Fibroblast of skin of back (primary cell): Measurements from ENCODE around the gene MBOAT1.
"Not testable (repeated sequence)": the region's sequence is repeated elsewhere in the genome, so short reads cannot be mapped to it uniquely, and the experiment has no call there.

Experiments
- DNase-seq: peaks from one replicate; pipeline ENCODE4 v3.0.0-alpha.2; 2013

Gene MBOAT1

DNA sequence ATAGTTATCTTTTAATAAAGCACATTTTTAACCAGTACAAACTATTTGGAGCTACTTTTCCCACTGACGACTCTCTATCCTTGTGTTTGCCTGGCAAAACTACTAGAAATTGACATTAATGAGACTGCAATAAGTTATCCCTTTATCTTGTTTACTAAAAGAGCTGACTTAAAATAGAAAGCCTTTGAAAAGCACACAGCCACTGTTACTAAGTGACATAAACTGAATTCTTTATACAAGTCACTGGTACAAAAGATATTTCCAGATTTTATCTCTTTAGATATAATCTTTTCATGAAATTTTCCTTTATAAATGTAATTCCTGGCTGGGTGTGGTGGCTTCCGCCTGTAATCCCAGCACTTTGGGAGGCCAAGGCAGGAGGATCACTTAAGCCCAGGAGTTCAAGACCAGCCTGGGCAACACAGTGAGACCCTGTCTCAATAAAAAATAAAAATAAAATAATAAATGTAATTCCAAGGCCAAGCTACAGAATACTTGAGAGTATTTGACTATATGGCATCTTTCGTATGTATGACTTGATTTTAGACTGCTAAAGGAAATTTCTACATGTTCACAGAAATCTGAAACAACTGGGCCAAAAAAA lies 9.5 kb downstream of the MBOAT1 start:
- no peak for DNase-seq

DNA sequence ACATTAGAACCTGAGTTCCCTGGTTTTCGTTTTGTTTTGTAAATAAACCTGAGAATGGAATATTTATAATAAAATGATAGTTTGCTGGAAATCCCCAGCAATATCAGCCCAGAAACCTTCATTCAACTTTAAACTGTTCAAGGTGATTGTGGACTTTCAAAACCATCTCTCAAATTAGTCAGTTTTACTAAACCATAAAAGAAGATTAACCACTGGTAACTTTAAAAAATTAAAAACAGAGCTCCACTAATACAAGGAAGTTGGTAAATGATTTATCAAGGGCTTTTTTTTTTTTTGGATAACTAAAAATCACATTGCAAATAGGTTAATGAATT lies 10.0 kb downstream of the MBOAT1 start:
- DNase-seq = no peak

DNA sequence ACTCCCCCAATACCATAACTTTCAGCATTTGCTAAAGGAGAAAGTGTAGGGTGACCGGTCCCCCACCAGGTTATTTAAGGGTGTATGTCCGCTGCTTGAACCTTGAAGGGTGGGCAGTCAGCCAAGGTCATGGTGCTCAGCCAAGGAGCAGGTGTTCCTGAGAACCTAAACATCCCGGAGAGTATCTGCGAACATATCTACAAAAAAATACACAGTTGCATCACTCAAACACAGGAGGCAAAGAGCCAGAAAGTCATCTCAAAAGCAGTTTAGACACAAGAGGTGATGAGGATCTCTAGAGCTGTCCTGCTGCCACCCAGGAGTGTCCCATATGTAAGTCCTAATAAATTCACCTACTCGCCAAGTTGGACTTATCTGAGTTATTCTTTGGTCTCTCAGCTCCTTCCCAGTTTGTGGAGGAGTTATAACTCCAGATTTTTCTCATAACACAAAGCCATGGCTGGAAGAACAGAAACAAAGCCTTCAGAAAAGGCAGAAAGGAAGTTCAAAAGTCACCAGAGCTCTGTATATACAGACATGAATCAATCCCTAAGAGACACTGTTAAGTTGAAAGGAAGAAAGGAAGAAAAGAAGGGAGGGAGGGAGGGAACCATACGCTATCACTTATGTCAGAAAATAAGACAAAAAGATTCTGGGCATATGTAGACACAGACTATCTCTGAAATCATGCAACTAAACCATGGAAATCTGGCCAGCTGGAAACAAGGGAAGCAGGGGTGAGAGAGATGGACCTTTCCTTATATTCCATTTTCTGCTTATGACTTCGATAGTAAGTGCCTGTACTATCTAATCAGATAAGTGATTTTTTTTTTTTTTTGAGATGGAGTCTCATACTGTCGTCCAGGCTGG lies 11.3 kb downstream of the MBOAT1 start:
- DNase-seq = no peak

DNA sequence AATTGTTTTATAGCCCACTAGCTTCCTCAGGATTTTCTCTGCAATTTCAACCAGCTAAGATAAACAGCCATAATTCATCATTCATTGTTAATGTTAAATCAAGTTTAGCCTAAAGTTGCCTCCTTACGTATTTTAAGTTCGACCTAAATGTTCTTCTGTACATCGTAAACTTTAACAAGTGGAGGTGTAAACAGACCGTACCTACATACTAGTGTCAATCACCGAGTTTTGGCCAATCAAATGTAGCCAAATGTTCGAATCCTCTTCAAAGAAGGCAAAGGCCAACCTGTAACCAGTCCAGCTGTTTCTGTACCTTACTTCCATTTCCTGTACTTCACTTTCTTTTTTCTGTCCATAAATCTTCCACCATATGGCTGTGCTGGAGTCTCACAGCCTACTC lies 13.5 kb downstream of the MBOAT1 start:
- no peak for DNase-seq

DNA sequence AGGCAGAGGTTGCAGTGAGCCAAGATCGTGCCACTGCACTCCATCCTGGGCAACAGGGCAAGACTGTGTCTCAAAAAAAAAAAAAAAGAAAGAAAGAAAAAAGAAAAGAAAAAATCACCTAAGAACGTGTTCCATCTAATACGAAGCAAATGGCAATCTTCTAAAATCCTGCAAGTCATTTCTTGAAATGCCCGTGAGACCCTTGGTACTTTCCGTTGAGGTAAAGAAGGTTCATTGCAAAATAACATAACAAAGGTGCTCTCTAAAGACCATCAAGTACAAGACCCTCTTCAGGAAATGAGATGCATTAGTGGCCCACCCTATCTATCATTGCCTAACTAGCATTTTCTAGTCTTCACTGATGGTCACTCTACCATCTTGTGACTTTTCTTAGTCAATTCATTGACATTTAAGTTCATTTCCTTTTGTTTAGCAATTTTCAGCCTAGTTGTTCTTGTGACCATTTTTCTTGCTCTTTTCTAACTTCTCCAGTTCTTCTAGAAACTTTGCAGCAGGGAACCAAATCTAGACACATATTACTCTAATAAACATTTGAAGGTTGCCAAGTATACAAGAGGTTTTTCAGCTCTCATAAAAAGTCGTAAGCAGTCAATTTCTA lies 14.0 kb downstream of the MBOAT1 start:
- no peak for DNase-seq

DNA sequence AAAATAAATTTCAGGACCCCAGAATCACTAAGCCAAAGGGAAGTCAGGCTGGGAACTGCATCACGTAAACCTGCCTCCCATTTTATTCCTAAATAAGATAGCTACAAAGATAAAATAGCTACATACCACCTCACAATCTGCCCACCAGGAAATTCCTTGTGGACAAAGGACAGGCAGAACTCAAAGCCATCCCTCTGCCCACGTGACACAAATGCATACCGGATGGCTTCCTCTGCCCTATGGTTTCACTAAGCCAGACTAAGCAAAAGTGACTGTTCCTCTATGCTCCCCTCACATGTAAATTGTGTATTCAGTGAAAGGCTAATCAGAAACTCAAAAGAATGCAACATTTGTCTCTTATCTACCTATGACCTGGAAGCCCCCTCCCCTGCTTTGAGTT lies 15.0 kb downstream of the MBOAT1 start:
- DNase-seq = peak; percentile 59

DNA sequence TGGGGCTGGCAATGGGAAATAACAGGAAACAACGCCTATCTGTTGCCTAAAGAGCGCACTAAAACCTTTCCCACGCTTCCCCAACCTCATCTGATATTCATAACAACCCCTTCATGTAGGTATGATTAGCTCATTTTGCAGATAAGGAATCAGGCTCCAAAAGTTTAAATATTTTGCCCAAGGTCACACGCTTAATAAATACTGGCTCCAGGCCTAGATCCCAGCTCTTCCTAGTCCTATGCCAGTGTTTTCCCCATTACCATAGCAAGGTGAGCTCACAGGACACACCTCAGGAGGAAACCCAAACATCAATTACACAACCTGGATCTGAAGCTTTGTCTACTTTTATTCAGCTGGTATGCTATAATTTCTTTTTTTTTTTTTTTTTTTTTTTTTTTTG lies 19.6 kb downstream of the MBOAT1 start:
- DNase-seq = no peak

DNA sequence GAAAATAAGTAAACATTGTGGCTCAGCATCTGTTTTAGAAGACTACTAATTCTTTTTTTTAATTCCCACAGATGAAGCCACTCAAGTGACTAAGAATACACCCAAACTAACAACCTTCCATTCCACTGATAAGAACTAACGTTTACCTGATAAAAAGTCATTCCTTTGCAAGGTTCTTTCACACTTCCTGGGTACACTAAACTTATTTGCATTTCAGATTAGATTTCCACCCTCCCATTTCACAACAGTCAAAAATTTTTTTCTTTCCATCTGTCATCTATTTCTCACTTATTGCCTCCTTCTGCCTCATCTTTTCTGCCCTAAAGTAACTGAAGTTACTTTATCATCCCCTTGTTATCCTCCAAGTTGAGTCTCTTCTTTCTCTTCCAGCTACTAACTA lies 20.3 kb downstream of the MBOAT1 start:
- DNase-seq = no peak

DNA sequence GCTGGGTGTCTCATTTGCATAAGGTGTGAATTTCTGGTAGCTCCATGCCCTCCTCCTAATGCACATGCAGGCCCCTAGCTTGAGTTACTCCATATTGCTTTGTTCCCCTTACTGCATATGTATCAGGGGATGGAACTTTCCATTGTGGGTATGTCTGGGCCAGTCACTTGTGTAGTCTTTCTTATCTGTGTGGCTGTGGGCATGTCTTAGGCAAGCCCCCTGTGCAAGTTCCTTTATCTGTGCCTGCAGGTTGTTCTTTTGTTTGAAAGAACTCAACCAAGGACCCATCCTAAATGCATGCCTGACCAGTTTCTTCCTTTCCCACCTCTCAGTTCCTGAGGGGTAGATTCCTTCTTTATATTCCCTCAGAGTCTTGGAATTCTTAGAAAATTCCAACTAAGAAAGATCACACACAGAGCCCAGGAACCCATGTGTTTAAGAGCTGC lies 23.6 kb downstream of the MBOAT1 start:
- peak; percentile 39 for DNase-seq

DNA sequence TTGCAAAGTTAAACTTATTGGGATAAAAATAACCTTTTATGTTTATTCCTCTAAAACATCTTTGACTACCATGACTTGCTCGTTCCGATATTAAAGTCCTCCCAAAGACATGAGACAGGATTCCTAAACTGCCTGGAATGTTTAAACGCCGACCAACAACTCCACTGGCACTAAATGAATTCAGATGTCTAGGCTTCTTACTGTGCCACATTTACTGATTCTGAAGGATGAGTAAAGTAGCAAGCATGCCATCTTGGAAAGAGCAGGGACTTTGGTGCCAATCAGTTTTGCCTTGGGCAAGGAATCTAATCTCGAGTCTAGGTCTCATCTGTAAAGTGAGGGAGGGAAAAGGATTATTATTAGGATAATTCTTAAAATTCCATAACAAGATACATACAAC lies 25.3 kb downstream of the MBOAT1 start:
- DNase-seq = peak; percentile 86

DNA sequence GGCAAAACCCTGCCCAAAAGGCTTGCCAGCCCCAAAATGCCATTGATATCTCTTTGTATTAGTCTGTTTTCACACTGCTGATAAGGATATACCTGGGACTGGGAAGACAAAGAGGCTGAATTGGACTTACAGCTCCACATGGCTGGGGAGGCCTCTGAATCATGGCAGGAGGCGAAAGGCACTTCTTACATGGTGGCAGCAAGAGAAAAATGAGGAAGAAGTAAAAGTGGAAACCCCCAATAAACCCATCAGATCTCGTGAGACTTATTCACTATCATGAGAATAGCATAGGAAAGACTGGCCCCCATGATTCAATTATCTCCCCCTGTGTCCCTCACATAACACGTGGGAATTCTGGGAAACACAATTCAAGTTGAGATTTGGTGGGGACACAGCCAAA lies 28.6 kb downstream of the MBOAT1 start:
- DNase-seq = no peak

DNA sequence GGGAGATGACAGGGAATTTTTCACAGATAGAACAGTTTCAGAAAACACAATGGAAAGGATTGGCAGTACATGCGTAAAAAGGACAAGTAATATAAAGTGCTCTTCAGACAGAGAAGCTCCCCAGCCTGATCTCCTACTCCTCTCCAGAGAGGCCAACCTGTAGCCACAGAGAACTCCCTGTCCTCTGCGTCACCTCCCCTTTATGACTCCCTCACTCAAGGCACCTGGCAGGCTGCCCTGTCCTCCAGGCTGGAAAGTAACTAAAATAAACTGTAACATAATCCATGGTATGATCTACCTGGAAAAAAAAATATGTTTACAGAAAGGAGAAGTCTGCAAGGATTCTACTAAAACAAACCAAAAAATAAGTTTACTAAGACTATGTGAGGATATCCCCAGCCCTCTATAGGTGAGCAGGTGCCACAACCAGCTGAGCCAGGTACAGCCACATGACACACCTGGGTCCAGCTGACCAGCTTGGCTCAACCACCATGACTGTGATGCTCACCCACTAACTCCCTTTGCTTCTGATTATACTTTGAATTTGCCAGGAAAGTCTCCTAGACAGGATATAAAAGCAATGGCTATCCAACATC lies 29.2 kb downstream of the MBOAT1 start:
- DNase-seq = no peak

DNA sequence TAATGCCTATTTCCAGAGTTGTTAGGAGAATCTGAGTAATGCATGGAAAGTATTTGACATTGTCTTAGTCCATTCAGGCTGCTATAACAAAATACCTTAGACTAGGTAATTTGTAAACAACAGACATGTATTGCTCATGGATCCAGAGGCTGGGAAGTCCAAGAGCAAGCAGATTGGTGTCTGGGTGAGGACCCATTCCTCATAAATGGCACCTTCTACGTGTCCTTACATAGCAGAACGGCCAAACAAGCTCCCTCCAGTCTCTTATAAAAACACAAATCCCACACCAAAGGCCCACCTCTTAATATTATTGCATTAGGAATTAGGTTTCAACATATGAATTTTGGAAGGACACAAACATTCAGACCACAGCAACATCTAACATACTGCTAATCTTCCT lies 30.2 kb downstream of the MBOAT1 start:
- DNase-seq = no peak

DNA sequence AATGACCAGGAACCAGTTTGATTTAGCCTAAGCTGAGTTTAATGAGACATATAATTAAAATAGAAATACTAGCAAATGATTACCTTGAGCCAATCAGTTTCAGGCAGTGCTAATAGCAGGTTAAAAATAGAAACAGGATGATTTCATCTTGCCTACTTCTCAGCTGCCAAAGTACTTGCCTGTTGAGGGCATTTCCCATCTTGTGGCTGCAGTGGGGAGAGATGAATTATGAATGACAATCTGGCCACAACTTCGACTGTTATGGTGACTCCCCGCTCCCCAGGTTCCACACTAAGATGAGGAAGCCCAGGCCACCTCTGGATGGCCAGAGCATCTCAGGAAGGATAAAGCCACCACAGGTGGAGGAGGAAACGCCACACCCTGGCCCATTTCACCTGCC lies 31.3 kb downstream of the MBOAT1 start:
- peak; percentile 6 for DNase-seq

DNA sequence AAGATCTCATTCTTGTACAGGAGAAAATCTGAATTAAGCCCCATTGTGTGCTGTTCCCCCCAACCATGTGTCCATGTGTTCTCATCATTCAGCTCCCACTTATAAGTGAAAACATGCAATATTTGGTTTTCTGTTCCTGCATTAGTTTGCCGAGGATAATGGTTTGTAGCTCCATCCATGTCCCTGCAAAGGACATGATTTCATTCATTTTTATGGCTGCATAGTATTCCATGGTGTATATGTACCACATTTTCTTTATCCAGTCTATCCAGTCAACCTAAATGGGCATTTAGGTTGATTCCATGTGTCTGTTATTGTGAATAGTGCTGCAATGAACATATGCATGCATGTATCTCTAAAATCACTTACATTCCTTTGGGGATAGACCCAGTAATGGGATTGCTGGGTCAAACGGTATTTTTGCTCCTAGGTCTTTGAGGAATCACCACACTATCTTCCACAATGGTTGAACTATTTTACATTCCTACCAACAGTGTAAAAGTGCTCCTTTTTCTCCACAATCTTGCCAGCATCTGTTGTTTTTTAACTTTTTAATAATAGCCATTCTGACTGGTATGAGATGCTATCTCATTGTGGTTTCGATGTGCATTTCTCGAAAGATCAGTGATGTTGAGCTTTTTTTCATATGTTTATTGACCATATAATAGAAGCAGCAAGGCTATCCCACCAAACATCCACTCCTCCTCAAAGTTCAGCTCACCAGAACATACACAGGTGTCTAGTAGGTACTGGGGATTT lies 32.8 kb downstream of the MBOAT1 start:
- DNase-seq = not testable (repeated sequence)

DNA sequence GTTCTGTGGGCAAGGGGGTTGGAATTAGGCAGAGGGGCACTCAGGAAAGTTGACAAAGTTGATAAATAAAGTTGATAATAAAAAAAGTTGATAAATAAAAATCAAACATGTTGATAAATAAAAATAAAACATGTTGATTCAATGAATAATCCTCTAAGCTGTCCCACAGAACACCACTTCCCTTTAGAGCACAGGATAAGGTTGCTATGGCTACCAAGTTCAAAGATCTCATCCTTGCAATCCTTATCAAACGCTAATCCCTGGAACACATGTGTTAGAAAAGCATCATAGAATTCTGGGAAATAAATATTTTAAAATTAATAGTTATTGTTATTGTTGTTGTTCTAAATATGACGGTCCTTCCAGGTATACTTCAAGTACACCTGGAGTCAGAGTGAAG lies 33.9 kb downstream of the MBOAT1 start:
- DNase-seq = no peak

DNA sequence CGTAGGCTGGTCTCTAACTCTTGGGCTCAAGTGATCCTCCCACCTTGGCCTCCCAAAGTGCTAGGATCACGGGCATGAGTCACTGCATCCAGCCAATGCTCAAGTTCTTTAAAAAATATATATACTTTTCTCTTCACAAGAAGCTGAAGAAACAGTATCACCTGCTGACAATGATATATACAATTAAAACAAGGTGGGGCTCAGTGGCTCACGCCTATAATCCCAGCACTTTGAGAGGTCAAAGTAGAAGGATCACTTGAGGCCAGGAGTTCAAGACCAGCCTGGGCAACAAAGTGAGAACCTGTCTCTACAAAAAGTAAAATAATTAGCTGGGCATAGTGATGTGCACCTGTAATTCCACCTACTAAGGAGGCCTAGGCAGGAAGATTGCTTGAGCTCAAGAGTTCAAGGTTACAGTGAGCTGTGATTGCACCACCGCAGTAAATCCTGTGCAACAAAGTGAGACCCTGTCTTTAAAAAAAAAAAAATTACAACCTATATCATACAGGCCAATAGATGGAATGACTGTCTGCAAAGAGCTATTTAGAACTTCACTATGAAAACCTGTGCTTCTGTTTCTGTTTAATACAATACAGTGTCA lies 36.4 kb downstream of the MBOAT1 start:
- no peak for DNase-seq

DNA sequence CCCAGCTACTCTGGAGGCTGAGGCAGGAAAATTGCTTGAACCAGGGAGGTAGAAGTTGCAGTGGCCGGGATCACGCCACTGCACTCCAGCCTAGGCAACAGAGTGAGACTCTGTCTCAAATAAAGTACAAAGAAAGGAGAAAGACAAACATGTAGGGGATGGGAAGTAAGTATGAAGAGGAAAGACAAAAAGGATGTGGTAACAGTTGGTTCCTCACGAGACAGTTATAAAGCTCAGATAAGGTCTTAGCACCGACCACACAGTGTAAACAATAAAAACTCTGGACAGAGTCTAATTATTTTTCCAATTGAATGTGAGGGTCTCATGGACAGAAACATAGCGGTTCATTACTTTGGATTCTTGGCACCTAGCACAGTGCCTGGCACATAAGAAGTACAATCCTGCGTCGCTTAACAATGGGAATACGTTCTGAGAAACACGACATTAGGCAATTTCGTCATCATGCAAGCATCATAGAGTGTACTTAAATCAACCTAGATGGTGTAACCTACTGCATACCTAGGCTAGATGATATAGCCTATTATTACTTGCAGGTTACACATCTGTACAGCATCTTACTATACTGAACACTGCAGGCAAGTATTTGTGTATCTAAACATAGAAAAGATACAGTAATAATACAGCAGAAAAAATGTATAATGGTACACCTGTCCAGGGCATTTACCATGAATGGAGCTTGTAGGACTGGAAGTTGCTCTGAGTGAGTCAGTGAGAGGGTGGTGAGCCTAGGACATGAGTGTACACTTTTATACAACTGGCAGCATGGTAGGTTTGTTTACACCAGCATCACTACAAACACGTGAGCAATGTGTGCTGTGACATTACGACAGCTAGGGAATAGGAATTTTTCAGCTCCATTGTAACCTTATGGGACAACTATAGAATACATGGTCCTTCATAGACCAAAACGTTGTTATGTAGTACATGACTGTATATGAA lies 38.2 kb downstream of the MBOAT1 start:
- no peak for DNase-seq

DNA sequence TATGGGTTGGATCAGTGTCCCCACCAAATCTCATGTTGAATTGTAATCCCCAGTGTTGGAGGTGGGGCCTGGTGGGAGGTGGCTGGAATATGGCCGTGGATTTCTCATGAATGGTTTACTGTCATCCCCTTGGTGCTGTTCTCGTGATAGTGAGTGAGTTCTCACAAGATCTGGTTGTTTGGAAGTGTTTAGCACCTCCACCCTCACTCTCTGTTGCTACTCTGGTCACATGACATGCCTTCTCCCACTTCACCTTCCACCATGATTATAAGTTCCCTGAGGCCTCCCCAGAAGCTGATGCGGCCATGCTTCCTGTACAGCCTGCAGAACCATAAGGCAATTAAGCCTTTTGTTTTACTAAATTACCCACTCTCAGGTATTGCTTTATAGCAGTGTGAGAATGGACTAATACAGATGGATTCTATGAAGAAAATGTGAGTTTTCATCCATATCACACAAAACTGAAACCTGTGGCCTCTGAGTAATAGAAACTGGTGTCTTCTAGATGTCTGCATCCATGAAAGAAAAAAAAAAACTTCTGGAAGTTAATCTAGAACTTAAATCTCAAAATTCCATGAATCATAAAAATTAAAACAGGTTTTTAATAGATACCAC lies 39.3 kb downstream of the MBOAT1 start:
- DNase-seq = no peak

DNA sequence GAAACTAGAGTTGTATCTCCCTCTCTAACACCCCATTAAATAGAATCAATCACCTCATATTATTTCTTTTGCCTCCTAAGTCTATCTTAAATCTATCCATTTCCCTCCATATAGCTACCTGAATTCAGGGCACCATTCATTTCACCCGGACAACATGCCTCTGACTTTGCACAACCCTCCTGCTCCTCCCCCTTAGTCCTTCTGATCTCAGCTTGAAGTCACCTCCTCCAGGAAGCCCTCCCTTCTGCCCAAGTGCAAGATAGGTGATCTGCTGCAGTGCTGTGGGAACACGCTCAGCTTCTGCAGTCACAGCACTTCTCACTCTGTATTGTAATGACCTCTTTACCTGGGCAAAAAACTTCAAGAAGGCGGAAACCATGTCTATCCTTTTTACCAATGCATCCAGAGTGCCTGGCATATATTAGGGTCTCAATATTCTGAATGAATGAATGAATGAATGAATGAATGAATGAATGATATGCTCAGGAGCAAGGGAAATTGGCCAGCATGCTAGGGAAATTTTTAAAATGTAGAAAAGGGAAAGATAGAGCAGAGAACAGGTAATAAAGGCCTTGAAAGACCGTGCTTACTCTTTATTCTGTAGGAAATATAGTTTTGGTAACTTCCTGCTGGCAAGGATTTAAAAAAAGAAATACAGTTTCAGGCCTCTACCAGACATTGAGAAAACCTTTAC lies 41.7 kb downstream of the MBOAT1 start:
- DNase-seq = no peak
